Stimulated activated CD4-positive, alpha-beta T cell treated with anti-CD3 and anti-CD28 coated beads, Interleukin-15, amount 100 ng/mL, for 24 hours (primary cell): ENCODE measurements around the gene FBXW11.
"Not testable (repeated sequence)": the region's sequence is repeated elsewhere in the genome, so short reads cannot be mapped to it uniquely, and the experiment has no call there.

ENCODE experiments used
- DNase-seq: peaks from one replicate; pipeline ENCODE4 v3.0.0-alpha.2; 2020

FBXW11 gene

DNA sequence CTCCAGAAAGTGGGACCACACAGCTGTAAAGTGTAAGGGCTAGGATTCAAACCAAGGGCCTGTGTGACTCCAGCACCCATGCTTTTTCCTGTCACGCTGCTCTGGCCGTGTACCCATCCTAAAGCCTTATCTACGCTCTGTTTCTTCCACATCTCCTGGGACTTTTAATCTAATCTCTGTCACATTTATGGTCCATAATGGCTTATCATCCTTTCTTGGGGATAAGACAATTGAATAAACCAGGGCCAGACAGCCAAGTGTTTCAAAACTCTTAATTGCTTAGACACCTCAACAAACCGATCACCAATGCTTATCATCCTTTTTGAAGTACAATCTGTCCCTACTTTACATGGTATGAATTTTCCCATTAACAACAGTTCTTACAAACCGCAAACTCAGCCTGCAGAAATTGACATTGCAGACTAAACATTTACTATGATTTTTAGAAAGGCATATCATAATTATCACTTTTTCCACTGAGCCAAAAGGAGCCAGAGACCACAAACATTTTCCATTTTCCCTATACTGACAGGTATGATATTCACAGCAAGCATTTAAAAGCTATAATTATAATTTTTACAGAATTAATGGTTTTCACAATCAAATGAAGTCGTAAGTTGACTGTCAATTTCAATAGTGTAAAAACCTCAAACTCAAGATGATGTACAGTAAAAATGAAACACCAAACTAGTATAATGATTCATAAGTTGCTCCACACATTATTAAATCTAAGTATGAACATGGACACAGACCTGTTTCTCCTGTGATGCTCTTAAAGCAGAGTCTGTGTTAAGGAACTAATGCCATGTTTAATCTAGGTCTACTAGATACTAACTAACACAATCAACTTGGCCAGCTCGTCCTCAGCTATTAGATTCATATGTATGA is 99.5 kb downstream of the FBXW11 start:
- DNase-seq: peak; percentile 14

DNA sequence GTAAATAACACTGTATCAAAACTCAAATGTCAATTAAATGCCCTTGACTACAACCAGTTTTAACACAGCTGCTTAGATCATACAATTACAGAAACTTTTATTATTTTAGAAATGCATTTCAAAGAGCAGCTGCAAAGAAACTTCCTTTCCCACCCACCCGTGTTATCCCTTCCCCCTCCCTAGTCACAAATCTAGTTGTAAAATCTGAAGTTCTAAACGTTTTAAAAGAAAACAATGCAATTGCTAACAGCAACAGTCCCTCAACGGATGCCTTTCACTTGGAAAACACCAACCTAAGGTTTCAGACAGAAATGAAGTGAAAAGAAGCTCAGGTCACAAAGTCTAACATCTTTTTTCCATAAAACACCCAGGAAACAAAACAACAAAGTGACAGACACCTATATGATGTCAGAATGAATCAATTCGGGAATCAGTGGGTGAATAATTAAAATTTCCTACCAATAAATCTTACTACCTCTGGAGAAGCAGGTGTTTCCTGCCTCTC is 100.3 kb downstream of the FBXW11 start:
- DNase-seq: peak; percentile 21

DNA sequence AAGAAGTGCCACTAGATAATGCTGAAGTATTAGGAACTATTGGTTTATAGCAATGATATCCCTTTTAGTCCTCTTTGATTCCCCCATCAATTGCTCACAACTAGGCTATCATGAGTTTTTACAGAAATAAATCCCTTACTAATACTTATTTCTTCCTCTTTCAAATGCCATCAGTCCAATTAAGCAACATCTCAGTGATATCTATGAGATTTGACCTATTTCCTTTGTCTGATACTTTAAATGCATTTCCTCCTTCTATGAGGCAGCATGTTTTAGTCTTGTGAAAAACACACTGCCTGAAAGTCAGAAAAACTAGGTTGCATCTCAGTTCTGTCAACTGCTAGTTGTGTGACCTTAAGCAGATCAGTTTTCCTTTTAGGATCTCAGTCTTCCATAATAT is 101.6 kb downstream of the FBXW11 start:
- DNase-seq: no peak

DNA sequence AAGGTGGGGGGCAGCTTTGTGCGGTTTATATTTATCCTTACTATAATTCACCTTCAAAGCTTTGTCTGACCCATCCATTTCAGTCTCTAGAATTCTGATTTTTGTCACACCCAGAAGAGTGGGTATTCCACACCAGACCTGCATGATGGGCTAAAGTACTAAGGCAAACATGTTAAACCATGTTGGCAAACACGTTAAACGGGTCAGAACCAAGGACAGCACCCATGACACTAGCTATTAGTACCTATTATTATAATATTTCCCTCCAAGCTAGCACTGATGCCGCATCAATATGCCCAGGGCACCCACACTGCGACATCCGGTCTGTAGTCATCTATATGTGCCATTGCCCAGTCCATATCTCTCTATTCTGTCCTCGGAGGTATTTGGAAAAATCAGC is 104.7 kb downstream of the FBXW11 start:
- no peak for DNase-seq

DNA sequence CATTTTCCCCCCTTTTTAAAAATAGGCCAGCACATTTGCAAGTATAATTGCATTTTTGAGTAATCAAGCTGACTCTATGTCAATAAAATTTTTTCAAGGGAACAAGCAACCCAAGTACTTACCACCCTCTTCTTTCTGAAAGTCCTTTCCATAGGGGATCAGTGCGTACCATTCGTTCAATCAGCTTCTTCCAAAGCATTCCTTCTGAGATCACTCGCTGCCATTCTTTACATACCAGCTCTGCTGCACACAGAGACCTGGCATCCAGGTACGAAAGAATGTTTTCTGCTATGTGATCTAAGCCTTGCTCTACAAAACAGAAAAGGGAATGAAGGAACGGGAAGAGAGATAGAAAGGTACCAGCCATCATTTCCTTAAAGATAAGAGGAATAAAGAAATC is 106.6 kb downstream of the FBXW11 start:
- DNase-seq: no peak

DNA sequence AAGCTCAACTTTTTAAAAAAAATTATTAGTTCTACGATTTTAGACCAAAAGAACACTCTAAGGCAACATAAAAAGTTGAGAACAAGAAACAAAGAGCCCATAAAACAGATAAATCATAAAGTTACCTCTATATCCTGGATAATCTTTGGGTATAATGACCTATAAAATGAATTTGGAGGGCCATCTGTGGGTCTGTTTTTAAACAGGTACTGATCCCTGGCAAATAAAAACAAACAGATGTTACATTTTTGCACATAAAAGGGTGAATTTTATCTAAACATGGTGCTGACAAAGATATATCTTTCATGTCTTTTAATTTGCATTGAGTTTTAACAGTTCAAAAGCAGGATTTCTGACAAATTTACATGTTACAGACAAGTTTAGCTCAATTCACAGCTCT is 107.6 kb downstream of the FBXW11 start:
- DNase-seq: no peak

DNA sequence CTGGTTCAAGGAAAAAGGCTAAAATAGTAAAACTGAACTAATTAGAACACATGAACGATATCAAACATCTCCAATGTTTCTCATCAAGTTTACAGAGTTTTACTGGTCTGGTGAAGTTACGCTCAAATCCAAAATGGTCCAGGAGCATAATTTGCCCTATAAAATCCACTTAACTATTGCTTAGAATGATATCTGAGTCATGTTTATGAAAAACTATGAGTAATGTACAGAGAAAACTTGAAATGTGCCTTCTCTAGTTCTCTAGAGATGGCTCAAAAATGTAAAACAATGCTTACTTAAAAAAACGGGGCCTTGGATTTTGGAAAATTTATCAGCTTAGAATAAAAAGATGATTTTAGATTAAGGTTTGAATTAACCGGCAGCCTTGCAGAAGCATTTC is 108.1 kb downstream of the FBXW11 start:
- DNase-seq: no peak

DNA sequence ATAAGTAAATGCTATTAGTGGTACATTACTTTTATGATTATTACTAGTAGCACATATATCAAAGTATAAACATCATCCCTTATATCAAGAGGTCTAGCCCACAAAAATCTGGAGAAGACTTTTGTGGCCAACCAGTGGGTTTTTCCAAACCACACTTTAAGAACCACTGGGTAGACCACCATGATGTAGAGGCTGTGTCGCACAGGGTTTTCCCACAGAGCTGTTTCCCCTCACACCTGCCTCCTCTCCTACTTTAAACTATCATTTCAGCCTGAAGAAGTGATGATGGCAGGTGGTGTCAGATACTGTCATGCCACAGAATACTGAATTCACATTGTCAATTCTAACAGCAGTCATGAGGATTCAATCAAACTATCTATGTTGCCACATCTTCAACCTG is 109.2 kb downstream of the FBXW11 start:
- DNase-seq: peak; percentile 20

DNA sequence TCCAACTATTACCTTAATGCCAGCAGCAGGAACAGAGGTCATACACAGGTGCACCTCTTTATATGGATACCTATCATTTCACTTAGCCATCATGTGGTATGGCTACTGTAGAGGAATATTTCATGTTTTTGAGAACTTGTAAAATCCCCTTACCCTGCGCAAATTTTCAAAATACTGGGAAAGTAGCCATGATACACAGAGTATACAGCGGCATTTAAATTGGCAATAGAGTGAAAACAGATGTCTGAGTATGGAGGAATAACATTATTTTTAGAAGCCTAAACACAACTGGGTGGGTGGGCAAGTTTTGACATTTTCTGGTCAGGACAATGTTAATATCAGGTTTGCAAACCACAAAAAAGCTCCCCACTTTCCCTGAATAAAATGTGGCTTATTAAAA is 111.4 kb downstream of the FBXW11 start:
- no peak for DNase-seq

DNA sequence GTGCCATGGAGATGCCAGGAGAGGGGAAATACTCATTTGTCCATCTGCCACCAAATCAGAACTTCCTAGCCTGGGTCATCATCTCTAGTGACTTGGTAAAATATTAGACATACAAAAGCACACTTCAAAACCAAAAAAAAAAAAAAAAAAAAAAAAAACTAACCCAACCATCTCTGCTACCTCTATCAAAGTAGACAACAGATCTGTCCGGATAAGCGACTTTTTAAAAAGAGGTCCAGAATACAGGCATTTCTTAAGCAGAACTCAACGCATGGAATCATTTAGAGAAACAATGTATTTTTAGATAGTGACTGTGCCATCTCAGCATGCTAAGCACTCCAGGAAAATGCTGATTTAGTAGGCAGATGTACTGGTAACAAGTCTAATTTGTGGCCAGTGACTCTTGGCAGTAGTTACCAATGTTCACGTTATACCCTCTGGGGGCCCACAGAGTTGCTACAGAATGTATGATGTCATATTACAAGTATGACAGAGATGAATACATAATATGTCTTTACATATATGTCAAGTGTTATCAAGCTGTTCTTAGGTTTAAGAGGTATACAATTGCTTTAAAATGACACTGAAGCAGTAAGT is 113.0 kb downstream of the FBXW11 start:
- no peak for DNase-seq

DNA sequence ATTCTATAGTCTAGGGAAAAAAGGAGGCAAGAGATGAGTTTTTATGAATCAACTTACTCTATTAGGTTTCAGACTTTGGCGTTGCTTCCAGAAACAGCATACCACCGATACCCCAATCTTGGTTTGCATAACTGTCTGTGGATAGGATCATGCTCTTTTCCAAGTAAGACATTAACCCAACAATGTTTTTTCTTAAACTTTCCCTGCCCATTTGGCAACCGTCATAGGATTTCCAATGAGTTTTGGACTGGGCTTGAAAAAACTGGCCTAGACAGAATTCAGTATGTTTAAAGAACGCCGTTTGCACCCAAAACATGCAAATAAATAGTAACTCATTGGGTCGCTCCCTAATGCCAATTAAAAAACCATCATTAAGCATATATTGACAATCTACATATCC is 114.8 kb downstream of the FBXW11 start:
- DNase-seq: no peak

DNA sequence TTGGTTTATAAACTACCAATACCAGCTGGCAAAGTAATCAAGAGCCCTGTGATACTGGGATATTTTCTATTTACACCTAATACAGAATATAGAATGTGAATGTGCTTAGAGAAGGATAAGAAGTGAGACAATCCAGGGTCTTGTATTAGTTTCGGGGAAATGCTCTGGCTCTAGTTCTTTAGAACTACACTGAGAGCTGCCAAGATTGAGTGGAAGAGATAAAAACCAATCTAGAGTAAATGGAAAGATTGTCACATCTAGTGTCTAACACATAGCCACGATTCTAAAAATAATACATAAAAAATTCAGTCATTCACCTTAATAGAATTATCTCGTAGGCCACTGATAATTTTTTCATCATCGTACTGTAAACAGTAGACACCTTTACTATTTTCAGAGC is 115.3 kb downstream of the FBXW11 start:
- DNase-seq: no peak

DNA sequence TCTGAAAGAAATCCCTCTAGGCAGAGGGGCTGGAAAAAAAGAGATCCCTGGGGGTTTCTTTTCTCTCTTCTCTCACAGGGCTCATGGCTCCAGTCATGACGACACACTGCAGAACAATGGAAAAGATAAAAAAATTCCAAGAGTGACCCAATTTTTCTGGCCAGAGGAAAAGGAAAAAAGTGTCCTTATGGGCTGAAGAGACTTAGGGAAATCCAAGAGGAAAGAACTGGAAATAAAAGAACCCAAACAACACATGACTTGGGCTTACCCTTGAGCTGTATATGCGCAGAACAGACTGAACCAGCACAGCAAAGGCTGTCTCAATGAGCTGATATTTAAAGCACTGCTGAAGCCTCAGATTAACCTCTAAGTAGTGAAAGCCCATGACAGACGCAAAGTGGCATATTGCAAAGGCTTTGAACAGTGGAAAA is 118.4 kb downstream of the FBXW11 start:
- no peak for DNase-seq

DNA sequence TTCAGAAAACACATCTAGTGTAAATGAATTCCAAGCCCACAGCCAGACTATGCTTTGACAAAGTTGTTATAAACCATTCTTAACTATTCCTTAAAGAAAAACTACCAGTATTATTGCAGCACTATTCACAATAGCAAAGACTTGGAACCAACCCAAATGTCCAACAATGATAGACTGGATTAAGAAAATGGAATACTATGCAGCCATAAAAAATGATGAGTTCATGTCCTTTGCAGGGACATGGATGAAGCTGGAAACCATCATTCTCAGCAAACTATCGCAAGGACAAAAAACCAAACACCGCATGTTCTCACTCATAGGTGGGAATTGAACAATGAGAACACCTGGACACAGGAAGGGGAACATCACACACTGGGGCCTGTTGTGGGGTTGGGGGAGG is 120.4 kb downstream of the FBXW11 start:
- DNase-seq: not testable (repeated sequence)

DNA sequence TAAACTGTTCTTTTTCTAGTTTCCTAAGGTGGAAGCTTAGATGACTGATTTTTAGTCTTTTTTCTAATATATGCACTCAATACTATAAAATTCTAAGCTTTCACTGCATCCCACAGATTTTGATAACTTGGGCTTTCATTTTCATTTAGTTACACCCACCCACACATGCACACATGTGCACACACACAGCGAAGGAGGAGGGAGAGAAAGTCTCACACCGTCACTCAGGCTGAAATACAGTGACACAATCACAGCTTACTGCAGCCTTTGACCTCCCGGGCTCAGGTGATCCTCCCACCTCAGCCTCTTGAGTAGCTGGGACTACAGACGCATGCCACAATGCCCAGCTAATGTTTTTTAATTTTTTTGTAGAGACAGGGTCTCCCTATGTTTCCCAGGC is 124.3 kb downstream of the FBXW11 start:
- DNase-seq: peak; percentile 56

DNA sequence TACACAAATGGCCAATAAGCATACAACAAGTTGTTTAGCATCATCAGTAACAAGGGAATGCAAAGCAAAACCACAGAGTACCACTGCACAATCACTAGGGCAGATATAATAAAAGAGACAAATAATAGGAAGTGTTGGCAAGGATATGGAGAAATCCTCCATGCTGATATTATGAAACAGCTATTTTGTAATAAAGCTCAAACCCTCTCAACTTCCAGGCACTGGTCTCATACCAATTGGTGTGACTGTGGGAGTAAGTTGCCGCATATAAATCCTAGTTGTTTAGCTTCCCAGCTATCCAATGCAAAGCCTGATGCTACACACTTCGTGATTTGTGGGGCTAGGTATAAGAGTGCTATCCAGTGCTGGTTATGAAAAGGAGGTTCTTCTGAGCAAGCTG is 132.2 kb downstream of the FBXW11 start:
- DNase-seq: no peak

DNA sequence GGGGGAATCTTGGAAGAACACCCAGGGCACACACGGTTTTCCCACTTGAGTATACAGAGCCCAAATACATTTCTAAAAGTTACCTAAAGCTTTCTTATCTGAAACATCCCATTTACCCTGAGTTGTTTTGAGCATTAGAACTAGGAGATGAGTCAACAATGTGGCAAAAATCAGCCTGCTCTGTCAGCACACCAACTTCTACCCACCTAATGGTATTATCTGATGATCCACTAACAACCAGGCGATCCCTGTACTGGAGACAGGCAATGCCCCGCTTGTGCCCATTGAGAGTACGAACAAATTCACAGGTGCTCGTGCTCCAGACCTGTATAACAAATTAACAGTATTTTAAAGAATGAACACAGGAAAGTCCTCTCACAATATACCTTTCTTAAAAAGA is 133.8 kb downstream of the FBXW11 start:
- no peak for DNase-seq

DNA sequence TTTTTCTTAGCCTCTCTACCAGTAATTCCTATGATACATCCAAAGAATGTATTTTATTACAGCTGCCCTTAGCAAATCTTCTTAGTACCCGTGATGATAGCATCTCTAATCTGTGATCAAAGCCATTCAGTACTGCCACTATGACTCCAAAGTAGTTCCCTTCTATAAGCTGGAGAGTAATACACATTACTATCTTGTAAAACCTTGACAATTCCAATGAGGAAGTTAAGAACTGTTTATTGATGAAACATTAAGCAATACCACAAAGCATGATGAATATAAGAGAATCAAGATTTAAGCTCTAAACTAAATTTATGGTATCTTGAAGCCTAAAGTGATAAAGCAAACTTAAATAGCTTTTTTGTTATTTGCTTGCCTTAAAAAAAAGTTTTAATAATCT is 134.7 kb downstream of the FBXW11 start:
- no peak for DNase-seq

DNA sequence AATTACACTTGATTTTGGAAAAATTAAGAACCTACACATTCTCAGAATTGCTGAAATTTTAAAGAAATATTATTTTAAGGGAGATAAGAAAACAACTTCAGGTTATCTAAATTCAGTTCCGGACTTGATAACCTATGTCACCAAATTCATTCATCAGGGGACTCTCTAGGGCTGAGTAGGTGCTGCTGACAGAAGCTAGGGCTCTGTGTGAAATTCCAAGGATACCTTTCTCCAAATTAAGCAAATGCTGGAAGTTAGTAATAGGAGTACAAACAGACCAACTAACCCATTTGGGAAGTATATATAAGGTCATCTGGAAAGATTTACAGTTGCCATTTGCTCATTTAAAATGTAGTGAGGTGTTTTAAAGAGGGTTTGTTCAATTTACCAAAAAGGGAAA is 136.5 kb downstream of the FBXW11 start:
- DNase-seq: no peak

DNA sequence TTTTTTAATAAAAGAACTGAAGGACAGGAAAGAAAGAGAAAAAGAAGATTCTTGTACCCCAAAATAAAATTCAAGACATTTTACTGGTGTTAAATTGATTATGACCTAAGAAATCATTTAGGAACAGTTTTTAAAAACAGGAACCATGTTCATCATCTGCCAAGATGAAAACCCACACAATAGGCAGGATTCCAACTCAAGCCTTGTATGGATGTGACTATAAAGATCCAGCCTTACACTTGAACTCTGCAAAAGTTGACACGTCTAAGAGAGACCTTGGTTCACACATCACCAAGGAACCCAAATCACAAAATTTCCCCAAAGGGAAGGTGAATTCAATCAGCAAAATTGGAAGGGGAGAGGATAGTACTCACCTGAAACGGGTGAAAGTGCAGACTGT is 138.2 kb downstream of the FBXW11 start:
- DNase-seq: no peak

DNA sequence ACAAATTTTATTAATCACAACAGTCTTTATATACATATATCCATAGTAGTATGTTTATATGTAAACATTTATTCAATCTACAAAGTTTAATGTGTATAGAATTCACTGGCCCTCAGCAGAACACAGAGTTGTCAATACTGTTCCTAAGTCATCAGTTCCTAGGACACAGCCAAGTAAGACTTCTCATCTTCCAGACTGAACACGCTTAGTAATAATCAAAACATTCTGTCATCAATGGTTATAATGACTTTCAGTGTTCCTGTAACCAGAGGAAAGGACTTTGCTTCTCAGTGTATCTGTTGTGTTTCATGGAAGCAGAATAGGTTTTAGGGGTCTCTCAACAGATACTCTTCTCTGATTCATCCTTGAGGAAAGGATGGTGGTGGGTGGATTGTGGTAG is 138.7 kb downstream of the FBXW11 start:
- no peak for DNase-seq

DNA sequence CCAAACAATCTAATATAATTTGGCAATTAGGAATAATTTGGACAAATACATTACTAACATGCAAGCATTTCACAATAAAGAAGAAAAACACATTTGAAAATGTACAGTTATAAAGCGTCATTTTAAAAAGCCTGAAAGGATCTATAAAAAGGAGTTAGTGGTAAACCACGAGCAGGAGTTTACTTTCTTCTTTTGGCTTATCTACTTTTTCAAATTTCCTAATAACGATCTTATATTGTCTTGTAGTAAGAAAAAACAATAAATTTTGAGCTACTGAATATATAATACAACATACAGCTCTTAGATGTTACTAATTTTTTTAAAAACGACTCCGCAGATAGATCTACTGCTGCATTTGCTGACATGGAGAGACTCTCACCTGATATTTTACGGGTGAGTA is 141.0 kb downstream of the FBXW11 start:
- DNase-seq: no peak

DNA sequence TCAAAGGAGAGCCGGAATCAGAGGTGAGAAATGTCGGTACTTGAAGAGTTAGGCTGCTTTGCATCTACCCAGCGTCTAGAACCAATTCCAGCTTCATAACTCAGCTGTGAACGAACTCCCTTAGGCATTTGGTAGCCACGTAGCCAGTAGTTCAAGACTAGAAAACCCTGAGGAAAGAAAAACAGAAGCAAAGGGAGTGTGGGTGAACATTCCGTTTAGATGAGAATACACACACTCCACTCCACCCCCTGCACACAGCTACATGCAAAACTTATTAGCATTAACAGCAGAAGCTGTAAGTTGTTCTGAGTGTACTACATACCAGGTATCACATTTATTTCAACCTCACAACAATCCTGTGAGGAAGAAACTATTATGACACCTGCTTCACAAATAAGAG is 142.5 kb downstream of the FBXW11 start:
- DNase-seq: no peak

DNA sequence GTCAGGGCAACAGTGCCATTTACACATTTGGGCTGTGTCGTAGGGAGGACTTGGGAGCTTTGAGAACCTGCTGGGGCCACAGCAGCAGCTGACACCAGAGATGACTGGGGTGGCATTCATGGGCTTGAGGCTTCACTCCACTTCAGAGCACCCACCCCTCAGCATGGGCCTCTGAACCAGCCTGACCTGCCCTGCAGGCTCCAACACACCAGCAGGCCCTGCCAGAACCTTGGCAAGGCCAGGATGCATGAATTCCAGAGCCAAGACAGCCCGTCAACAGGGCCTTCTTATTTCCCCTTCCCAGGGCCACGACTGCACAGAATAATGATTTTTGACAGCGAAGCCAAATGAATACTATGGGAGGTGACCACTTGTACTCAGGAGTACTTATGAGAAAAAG is 143.8 kb downstream of the FBXW11 start:
- DNase-seq: no peak

DNA sequence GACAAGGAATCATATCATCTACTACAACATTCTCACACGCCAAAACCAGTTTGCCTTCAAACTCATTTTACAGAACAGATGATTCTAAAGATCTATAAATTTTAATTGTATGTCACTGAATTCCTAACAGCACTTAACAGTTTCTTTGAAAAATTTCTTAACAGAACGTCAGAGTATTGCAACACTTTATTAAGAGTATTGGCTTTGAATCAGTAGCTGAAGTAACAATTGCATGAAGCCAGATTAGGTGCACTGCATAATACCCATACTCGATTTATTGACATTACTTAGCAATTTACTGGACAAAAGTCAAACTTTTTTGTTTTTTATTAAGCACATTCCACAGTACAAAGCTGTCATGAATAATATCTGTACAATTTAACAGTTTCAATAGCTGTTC is 145.1 kb downstream of the FBXW11 start:
- DNase-seq: no peak
